Neutrophil (primary cell): ENCODE measurements around the gene CDKN2B-AS1.

Experiments used
- H3K27ac ChIP-seq: fragments of 200-600 bp; sonication (generic); 2 replicates; pipeline ENCODE4 v1.5.1; 2016; ENCODE audit warnings: mild to moderate bottlenecking, moderate library complexity
- H3K27me3 ChIP-seq: fragments of 200-600 bp; sonication (generic); 2 replicates; pipeline ENCODE4 v1.6.0; 2016; ENCODE audit warnings: mild to moderate bottlenecking
- H3K36me3 ChIP-seq: fragments of 200-600 bp; sonication (generic); 2 replicates; pipeline ENCODE4 v1.5.1; 2017
- H3K4me1 ChIP-seq, 2 experiments: fragments of 200-600 bp in 1 of 2; sonication (generic) in 1 of 2; 1 replicate in 1 of 2; 2 replicates in 1 of 2; pipeline versions ENCODE4 v1.5.1 to v1.6.1; 2013 to 2016; ENCODE audit warnings: low read depth in 1 of 2, low read length in 1 of 2, mild to moderate bottlenecking in 1 of 2, moderate library complexity in 1 of 2; ENCODE audit not compliant: control insufficient read depth in 1 of 2, insufficient read depth in 1 of 2
- H3K4me3 ChIP-seq, 2 experiments: fragments of 200-600 bp in 1 of 2; sonication (generic) in 1 of 2; 1 replicate in 1 of 2; 2 replicates in 1 of 2; pipeline ENCODE4 v1.5.1; 2013 to 2016; ENCODE audit warnings: low read depth in 1 of 2, low read length in 1 of 2, mild to moderate bottlenecking in 1 of 2, moderate library complexity in 1 of 2
- H3K9me3 ChIP-seq: fragments of 200-600 bp; sonication (generic); 2 replicates; pipeline ENCODE4 v1.5.1; 2016
- TF ChIP-seq, protein P1 (sequence below): fragments of 200-600 bp; sonication (generic); IDR thresholded peaks from 2 replicates; pipeline ENCODE4 v1.5.1; 2016; ENCODE audit warnings: antibody characterized with exemption

CDKN2B-AS1 gene

DNA sequence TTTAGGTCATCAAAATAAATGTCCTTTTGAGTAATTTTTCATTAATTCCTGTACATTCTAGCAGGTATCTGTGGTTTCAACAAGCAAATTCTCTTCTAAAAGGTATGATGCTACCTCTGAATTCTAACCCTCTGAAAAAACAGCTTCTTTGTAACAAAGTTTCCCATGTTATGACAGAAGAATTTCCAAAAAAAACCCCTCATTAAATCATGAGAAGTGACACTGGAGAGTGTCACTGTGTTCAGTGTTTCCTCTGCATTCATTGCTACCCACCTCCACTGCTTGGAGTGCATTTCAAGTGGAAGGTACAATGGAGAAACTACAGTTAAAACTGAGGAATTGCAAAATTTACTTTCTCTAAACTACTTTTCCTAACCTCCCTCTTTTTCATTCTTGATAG lies 10.5 kb upstream of the CDKN2B-AS1 start:
- peaks cover 6 to 11% of the 10 kb centered on the region in 2 experiments for H3K4me1 ChIP-seq
- H3K27ac ChIP-seq = no peak overlapping the region
- H3K27me3 ChIP-seq = peaks cover 89% of the 10 kb centered on the region
- H3K4me3 ChIP-seq = no peak overlapping the region
- H3K9me3 ChIP-seq = no peaks in the 10 kb centered on the region
- no peaks in the 10 kb centered on the region for H3K36me3 ChIP-seq
- TF ChIP-seq, protein P1, sequence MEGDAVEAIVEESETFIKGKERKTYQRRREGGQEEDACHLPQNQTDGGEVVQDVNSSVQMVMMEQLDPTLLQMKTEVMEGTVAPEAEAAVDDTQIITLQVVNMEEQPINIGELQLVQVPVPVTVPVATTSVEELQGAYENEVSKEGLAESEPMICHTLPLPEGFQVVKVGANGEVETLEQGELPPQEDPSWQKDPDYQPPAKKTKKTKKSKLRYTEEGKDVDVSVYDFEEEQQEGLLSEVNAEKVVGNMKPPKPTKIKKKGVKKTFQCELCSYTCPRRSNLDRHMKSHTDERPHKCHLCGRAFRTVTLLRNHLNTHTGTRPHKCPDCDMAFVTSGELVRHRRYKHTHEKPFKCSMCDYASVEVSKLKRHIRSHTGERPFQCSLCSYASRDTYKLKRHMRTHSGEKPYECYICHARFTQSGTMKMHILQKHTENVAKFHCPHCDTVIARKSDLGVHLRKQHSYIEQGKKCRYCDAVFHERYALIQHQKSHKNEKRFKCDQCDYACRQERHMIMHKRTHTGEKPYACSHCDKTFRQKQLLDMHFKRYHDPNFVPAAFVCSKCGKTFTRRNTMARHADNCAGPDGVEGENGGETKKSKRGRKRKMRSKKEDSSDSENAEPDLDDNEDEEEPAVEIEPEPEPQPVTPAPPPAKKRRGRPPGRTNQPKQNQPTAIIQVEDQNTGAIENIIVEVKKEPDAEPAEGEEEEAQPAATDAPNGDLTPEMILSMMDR = no peak

DNA sequence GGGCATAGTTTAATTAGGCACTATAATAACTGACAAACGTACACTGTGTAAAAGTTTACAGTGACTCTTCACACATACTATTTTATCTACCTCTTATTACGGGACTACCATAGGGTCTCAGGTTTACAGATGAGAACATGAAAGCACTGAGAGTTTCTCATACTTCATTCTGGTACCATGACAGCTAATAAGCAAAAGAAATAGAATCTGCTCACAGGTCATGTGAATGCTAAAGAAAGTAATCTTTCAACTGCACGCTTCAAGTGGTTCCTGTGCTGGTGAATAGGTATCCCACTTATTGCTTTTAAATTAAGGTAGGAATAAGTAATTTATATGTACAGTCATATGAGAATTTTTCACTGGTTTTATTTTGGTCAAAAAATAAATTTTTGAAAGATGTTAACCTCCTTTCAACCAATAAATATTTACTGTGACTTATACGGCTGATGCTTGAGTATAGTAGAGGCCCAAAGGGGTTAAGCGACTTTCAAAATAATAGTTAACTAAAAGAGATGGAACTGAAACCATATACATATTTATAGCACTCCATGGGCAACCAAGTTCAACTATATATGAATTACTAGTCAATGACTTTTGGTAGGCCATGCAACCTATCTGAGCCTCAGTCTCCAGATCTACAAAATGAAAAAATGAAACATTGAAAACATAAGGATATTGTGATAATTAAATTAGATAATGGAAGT lies 8.5 kb upstream of the CDKN2B-AS1 start:
- TF ChIP-seq, protein P1 = no peak
- no peaks in the 10 kb centered on the region for H3K36me3 ChIP-seq
- no peak overlapping the region for H3K27ac ChIP-seq
- H3K27me3 ChIP-seq = peaks cover 92% of the 10 kb centered on the region
- H3K4me3 ChIP-seq = no peak overlapping the region
- H3K9me3 ChIP-seq = no peaks in the 10 kb centered on the region
- peaks cover 6 to 17% of the 10 kb centered on the region in 2 experiments for H3K4me1 ChIP-seq

DNA sequence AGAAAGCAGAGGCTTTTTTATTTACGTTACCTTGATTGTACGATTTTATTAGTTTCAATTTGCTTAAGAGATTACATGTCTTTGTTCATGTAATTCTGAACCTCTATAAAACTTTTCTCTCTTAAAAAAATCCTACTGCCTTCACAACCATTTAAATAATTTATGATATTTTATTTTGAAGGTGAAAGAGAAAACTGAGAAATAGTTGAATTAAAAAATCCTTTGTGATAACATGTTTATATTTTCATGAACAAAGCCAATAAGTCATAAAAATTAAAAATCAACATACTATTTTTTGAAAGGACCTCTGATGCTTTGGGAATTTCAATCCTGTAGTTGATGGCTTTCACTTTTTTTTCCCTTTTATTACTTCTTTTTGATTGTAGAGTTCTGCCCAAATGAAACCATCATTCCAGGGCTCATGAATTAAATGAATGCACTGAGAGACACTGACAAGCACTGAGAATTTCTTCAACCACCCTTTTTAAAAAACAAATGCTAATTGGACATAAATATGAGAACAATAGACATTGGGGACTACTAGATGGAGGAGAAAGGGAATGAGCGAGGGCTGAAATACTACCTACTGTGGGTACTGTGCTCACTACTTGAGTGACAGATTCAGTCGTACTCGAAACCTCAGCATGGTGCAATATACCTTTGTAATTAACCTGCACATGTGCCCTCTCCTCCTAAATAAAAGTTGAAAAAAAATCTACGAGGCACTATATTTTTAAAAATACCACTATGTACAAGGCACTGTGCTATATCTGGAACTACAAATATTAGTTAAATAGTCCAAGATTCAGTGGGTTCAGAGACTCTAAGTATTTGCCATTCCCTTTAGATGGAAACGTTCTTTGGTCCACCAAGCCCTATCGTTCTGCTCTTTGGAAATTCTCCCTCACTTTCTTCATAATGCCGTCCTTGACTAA lies 6.3 kb upstream of the CDKN2B-AS1 start:
- TF ChIP-seq, protein P1 = no peak
- H3K27me3 ChIP-seq = peaks cover 100% of the 10 kb centered on the region
- no peak overlapping the region for H3K27ac ChIP-seq
- H3K36me3 ChIP-seq = no peaks in the 10 kb centered on the region
- no peaks in the 10 kb centered on the region for H3K9me3 ChIP-seq
- peaks cover 0 to 11% of the 10 kb centered on the region in 2 experiments for H3K4me1 ChIP-seq
- H3K4me3 ChIP-seq = no peak overlapping the region

DNA sequence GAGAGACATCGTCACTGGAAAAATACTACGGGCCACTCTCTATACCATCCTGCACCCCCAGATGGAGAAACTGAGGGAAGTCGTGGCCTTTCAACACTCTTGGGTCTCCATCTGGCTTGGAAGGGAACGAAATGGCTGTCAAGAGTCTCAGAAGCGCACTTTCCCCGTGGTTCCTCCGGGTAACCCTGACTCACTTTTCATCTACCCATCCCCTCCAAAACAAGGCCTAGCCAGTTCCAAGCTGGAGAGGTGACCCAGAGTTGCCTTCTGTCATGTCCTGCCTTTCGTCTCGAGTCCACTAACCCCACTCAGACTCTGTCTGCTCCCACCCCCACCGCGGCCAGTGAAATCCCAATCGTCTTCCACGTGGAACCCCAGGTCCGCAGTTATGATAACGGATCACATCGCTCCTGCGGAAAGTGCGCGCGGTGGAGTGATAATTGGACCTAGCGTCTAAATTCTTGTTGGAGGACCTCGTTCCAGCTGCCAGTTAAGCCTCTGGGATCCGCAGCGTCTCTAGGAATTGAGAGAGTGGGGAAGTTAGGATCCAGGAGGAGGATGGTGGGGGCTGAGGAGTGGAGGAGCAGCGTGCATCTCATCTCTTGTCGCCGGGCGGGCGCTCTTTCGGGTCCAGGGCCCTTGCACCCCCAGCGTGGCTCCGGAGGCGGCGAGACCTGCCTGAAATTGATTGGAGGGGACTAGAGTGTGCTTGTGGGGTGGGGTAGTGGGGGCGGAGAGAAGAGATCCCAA lies 5.0 kb upstream of the CDKN2B-AS1 start:
- Histone ChIP-seq H3K9me3 (no peaks in the 10 kb centered on the region), H3K4me3 (no peak overlapping the region), H3K4me1 (peaks cover 9 to 19% of the 10 kb centered on the region in 2 experiments), H3K27ac (no peak overlapping the region), H3K36me3 (no peaks in the 10 kb centered on the region), H3K27me3 (peaks cover 100% of the 10 kb centered on the region)
- TF ChIP-seq, protein P1 = no peak

DNA sequence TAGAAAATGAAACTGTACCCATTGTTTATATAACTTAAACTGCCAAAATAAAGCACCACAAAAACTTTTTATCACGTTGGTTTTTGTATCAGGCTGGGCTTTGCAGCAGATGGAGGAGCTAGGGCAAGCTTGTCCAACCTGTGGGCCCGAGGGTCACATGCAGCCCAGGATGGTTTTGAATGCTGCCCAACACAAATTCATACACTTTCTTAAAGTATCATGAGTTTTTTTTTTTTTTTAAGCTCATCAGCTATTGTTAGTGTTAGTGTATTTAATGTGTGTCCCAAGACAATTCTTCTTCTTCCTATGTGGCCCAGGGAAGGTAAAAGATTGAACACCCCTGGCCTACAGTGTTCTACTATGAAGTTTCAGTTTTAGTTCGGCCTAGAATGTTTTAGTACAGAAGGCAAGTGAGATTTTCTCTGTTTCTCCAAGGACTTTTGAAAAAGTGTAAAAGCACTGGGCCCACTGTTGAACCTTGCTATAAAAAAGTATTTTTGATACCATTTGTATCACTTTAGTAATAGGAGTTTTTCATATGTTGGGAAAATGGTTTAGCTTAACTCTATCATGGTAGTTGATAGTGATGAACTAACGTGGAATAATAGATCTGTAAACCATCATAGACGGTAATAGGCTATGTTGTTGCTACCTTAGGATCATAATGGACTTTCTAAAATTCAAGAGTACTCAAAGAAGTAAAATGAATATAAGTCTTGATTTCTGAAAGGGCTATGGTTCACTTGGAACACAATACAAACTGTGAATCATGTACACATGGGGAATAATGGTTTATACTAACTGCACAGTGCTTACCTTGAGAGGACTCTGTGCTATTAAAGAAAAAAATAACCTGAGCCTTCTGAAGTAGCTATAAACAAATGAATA lies 3.3 kb upstream of the CDKN2B-AS1 start:
- TF ChIP-seq, protein P1 = no peak
- Histone ChIP-seq H3K4me1 (peaks cover 22 to 30% of the 10 kb centered on the region in 2 experiments), H3K27ac (no peak overlapping the region), H3K27me3 (peaks cover 95% of the 10 kb centered on the region), H3K4me3 (no peak overlapping the region), H3K36me3 (no peaks in the 10 kb centered on the region), H3K9me3 (no peaks in the 10 kb centered on the region)
